GM18907 (cell line): ENCODE results near the gene RNF10.
"Not testable (repeated sequence)": the region's sequence is repeated elsewhere in the genome, so short reads cannot be mapped to it uniquely, and the experiment has no call there.

Source experiments
- ATAC-seq: cut with Tn5 transposase; IDR thresholded peaks from one replicate; pipeline ENCODE4 v1.9.1; 2021; ENCODE audit warnings: mild to moderate bottlenecking, moderate library complexity; ENCODE audit not compliant: unreplicated experiment

Gene RNF10

DNA sequence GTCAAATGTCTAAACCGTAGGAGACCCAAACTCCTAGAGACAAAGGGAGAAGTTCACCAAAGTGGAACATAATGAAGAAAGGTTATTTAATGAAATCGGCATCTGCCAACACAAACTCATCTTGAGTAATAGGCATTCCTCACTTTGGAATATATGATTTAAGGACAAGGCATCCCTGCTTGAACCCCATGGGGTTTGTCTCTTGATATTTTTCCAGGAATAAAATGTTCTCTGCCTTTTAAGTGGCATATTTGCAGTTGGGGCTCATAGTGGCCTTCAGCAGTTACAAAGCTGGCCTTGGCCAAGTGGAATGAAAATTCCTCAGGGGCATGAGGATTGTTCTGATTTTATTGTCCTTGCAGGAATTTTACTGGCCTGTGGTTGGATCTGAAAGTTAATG lies 40.0 kb downstream of the RNF10 start:
- ATAC-seq = no peak

DNA sequence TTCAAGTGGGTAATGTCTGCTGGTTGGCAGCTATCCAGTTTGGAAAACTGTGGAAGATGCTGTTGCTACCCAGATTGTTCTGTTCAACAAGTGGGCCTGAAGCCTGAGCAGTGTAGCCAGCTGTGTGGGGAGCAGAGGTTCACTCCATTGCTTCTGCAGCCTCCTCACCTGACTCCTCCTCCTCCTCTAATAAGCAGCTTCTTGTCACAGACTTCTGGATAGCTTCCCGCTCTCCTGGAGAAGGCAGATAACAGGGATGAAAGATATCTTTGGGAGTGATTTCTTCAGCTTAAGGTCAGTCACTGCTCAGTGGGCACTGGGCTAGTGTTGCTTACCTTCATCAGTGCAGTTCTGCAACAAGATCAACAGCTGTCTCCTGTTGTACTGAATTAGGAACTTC lies 45.0 kb downstream of the RNF10 start:
- no peak for ATAC-seq

DNA sequence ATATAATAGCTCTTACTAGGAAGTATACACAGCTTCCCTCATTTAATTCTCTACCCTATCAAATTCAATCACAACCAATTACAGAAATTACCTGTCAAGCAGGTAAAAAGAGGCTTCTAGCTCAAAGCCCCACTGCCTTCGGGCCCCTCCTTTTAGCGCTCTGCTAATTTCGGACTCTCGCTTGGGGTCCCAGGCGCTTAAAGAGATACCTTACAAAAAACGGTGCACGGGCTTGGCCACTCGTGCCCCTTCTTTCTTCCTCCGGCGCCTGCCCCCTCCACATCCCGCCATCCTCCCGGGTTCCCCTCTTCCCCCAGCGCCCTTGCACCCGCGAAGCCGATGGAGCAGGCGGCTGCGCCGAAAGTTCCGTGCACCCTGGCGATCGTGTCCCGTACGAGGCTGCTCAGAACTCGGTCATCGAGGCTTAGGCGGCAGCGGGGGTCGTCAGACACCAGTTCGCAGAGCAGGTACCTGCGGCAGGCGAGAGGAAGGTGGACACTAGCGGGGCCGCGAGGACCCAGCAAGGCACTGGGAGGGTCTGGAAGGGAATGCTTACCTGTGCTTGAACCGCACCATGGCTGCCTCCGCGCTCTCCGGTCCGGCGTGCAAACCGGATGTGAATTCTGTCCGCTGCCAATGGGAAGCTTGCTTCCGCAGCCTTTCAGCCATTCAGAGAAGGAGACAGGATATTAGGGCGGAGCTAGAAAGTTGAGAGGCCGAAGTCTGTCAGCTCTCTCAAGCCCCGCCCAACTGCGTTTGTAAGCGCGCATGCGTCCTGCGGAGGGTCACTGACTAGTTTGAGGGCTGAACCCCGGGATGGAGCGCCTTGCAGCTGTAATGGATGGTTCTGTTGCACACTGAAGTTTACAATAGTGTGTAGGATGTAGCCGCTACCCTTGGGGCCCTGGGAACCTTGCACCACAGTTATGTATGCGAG lies 46.9 kb downstream of the RNF10 start, which contains the start of gene POP5:
Gene POP5, minus strand, starts transcription at position 616 of the 937 bp plus-strand sequence. Its CDS starts 40 bp downstream, at position 576.
- peak; percentile 90 for ATAC-seq

DNA sequence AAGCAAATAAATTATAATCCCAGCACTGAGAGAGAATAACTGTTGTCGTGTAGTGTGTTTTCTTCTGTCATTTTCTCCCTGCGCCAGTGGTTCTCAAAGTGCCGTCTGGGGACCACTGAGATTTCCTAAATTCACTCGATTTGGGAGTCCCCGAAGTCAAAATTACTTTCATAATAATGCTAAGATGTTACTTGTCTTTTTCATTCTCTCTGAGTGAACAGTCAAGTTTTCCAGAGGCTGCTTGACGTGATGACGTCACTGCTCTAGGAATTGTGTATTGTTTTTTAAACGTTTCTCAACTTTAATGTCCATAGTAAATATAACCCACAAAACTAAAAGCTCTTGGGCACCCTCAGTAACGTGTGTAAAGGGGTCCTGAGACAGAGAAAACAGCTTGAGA lies 47.8 kb downstream of the RNF10 start:
- no peak for ATAC-seq

DNA sequence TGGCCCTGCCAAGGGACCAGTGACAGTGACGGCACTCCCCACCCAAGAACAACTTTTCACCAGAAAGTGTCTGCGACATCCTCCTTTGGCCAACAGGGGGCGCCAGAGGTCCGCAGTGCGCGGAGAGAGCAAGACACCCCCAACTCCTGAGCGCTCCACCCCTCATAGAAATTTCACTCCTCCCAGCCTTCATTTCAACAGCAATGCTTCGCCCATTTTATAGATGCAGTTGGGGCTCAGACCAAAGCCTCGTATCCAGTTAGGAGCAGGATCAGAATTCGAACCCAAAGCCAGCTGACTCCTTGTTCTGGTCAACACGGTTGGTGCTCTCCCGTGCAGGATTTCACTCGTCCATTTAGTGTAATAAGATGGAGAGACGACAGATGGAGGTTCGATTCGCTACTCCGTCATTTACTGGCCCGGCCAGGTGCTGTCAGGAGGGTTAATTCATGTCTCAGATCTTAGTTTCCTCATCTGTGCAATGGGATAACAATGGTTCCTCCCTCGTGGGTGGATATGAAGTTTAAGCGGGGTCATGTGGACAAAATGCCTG lies 49.4 kb downstream of the RNF10 start:
- no peak for ATAC-seq

DNA sequence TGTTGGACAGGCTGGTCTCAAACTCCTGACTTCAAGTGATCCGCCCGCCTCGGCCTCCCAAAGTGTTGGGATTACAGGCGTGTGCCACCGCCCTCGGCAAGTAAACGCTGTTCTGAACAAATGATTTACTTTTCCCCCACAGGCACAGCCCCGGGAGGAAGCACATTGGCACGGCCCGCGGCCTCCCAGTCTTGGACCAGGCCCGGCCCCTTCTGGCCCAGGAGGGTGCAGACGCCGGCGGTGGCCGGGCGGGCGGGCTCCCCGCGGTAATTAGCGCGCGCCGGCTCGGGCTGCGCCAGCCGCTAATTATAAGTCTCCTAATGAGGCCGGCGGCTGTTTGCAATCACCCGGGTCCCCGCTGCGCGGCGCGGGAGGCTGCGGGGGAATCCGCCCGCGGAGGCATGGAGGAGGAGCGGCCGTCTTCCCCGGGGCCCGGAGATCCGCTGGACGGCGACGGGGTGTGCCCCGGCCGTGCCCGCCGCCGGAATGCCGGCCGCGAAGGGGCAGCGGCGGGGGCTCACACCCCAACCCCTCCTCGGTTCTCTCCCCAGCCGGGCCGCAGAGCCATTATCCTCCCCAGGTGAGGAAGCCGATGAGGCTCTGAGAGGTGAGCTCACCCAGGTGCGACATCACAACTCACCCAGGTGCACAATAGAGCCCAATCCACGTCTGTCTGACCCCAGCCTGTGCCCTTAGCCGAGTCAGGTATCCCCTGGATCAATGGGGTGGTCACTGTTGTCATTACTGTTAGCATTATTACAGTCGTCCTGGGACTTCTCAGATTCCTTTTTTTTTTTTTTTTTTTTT lies 50.4 kb downstream of the RNF10 start:
- no peak for ATAC-seq

DNA sequence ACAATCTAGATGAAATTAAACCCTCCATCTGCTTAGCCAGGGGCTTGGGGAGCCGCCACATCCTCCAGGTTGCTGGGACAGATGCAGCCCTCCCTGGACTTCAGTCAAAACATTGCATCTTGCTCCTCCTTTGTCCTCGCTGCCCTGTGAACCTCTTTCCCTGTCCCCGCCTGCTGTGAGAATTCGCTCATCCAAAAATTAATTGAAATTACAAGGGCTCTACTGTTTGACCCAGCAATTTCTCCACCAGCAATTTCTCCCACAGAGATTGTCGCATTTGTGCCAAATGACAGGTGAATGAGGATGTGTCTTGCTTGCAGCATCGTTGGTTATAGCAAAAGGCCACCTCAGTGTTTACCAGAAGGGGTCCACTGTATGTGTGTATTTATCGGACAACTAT lies 52.0 kb downstream of the RNF10 start:
- no peak for ATAC-seq

DNA sequence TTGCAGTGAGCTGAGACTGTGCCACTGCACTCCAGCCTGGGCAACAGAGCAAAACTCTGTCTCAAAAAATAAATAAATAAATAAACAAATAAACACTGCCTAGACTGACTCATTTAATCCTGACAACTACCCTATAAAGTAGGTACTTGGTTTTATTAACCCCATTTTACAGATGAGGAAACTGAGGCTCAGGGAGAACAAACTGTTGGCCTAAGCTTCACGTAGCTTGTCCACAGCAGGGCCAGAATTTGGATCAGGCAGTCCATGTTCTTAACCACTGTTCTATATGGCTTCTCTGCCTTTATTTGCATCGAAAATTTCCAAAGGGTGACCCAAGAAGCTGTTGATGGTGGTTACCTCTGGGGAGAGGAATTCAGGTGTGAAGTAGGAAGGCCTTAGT lies 52.7 kb downstream of the RNF10 start:
- no peak for ATAC-seq

DNA sequence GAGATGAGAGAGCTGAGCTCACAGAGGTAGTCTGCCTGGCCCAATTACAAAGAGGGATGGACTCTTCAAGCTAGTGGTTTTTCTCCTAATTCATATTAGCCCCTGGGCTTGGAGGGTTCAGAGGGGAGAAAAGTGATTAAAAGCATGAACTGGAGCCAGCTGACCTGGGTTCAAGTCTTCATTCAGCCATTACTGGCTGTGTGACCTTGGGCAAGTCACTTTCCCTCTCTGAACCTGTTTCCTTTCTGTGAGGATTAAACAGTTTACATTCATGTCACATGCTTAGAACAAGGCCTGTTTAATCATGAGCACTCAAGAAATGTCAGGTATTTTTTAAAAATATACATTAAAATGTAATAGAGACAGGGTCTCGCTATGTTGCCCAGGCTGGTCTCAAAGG lies 54.2 kb downstream of the RNF10 start:
- ATAC-seq = no peak

DNA sequence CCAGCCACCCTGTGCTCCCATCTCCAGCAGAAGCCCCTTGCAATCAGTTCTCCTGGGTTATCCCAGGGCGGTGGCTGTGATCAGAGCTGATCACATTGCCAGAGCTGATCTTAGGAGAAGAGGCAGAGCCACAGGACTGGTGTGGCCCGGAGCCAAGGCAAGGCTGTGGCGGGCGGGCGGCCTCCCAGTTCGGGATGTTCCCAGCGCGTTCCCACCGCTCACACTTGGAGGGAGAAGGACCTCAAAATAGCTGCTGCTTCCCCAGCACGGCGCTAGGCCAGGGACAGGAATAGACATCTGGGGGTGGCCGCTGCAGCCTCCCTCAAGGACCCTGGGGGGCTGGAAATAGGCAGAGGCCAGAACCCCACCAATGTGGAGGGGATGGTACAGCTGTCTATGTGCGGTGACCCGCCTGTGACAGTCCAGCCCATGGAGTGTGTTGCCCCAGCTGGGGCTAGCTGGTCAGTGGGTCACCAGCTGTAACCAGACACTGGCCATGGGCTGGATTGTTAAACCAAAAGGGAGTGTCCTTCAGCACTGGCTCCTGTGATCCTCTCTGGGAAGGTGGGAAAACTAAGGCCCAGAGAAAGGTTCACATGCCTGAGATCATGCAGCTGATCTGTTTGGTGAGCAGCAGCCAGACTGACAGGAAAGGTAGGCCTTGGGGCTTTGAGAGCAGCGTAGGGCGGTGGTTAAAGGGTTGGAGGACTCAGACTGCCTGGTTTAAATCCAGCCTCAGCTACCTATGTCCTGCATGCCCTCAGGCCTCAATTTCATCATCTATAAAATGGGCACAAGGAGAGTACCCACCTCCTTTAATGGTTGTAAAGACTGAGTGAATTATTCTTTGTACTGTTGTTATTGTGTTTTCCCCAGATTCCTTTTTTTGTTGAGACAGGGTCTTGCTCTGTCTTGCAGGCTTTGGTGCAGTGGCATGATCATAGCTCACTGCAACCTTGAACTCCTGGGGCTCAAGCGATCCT lies 55.1 kb downstream of the RNF10 start:
- ATAC-seq = no peak

DNA sequence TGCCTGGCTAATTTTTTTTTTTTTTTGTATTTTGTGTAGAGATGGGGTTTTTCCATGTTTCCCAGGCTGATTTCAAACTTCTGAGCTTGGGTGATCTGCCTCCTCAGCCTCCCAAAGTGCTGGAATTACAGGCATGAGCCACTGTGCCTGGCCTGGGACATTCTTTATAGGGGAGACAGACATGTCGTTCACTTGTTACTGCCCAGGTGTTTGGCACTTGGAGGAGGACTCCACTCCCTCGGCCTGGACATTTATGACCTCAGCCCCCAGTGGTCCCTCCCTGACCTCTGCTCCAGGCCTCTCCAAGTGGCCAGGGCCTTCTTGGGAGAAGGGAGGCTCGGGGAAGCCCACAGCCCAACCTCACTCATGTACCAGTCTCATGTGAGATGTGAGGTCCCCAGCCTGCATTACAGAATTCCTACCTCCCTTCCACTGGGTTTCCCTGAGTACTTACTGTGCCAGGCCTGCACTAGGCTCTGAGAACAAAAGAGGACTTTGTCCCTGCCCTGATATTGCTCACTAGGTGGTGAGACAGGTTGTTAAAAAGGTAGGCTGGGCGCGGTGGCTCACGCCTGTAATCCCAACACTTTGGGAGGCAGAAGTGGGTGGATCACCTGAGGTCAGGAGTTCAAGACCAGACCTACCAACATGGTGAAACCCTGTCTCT lies 56.7 kb downstream of the RNF10 start:
- ATAC-seq = no peak

DNA sequence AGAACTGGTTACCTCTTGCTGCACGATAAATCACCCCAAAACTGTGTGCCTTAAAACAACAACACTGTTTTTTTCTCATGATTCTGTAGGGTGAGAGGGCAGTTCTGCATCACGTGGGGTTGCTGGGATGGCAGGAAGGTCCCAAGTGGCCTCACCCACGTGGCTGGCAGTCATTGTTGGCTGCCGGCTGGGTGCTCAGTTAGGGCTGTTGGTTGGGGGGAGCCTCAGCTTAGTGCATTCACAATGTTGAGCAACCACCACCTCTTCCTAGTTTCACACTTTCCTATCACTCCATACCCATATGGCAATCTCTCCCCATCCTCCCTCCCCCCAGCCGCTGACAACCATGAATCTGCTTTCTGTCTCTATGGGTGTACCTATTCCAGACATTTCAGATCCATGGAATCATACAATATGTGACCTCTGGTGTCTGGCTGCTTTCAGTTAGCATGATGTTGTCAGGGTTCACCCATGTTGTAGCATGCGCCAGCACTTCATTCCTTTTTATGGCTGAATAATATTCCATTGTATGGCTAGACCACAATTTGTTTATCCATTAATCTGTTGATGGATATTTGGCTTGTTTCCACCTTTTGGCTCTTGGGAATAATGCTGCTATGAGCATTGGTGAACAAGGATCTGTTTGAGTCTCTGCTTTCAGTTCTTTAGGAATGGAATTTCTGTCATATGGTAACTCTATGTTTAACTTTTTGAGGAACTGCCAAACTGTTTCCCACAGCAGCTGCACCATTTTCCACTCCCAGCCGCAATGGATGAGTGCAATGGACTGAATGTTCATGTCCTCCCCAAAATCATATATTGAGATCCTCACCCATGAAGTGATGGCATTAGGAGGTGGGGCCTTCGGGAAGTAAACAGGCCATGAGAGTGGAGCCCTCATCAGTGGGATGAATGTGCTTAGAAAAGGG lies 58.2 kb downstream of the RNF10 start:
- ATAC-seq = no peak

DNA sequence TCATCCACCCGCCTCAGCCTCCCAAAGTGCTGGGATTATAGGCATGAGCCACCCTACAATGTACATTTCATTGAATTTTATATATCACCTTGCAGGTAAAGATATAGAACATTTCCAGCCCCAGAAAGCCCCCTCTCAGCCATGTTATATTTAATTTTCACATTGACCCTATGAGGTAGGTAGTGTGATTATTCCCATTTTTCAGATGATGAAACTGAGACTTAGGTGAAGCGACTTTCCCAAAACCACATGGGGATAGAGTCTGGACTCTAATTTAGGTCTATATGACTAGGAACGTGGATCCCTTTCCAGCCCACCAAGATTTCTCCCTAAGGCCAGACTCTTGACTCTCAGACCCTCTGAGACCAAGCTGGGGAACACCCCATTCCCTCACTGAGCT lies 62.7 kb downstream of the RNF10 start:
- ATAC-seq = no peak

DNA sequence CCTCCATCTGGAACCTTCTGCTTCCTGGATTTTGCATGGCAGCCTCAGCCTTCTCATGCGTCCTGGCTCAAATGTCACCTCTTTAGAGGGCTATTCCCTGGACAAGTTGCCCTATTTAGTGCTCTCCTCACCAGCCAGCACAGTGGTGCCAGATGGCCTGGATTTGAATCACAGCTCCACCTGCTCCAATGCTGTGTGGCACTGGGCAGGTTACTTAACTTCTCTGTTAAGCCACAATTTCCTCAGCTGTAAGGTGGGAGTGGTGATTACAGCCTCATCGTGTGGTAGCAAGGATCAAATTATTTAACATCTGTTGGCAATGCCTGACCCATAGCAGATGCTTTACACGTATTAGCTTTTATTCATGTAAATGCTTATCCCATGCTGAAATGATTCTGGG lies 63.7 kb downstream of the RNF10 start:
- ATAC-seq = no peak

DNA sequence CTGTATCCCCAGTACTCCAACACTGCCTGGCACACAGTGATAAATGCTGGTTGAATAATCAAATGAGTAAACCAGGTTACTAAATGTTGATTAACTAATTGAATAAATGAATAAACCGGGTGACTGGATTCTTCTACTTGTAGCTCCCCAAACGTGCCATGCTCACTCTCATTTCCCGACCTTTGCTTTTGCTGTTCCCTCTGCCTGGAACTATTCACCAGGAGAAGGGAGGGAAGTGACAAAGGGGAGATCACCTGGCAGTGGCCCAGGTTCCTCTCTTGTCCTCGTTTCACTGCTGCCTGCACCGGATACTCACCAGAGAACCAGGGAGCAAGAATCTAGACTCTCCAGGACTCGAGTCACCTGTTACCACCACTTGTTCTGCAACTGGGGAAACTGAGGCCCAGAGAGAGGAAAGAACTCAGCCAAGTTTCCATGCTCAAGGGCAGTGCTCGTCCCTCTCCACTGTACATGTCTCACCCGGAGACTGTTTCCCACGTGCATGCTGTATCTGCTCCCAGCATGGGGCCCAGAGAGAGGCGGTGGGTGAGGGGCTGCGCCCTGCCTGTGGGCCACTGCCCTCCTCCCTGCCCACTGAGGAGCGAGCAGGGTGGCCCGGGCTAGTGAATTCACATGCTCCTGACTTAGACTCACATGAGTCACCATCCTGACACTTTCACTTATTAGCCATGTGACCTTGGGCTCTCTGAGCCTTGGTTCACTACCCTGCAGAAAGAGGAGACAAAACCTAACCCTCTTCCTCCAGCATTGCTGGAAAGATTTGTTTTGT lies 64.7 kb downstream of the RNF10 start:
- no peak for ATAC-seq

DNA sequence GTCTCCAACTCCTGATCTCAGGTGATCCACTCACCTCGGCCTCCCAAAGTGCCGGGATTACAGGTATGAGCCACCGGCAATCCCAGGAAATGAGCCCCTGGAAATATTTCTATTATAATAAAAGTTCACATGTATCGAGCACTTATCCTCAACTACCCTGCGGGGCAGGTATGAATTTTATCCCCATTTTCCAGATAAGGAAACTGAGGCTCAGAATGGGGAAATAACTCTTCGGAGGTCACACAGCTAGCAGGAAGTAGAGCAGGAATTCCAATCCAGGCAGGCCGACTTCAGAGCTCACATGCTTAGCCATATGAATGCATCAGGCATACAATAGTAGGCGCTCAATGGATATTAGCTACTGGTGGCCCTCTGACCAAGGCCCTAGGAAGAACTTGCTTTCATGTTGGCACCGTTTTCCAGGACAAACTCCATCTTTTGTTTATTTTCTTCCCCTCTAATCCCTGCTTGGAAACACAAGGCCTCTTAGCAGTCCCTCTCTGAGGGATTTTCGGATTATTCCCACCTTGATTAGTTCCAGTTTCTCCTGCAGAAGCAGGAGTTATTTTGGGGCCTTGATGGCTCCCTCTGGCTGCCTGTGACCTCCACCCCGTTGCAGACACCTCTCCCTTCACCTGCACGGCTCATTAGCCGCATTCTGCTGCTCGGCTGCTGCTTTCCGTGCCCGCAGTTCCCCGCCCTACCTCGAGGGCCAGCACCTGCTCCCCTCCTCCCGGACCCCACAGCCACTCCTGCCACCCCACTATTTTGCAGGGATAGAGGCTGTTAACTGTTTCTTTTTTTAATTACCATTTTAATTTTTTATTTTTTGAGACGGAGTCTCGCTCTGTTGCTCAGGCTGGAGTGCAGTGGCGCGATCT lies 65.8 kb downstream of the RNF10 start:
- no peak for ATAC-seq

DNA sequence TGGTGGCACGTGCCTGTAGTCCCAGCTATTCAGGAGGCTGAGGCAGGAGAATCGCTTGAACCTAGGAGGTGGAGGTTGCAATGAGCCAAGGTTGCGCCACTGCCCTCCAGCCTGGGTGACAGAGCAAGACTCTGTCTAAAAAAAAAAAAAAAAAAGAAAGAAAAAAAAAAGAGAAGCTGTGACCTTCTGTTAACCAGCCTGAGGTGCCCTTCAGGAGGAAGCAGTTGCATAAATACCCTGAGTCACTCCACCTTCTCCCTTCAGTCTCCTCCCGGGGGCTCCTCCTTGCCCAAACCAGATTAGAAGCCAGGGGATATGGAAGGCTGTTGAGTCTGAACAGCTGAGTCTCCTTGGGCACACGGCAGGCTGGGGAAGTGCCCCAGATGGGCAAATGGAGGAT lies 68.3 kb downstream of the RNF10 start:
- not testable (repeated sequence) for ATAC-seq
